HG03097 (cell line): ENCODE measurements around the gene TENM4.

Source experiments
- ATAC-seq: cut with Tn5 transposase; IDR thresholded peaks from one replicate; pipeline ENCODE4 v1.9.1; 2021; ENCODE audit not compliant: unreplicated experiment, low FRiP score

TENM4 gene

GRCh38 chr11:78789375-78789774, 651.5 kb downstream of the TENM4 start:
- ATAC-seq: no peak

- no peak for ATAC-seq
Observed at GRCh38 chr11:78788533-78788932, 652.3 kb downstream of the TENM4 start.

GRCh38 chr11:78787696-78788095, 653.1 kb downstream of the TENM4 start:
- ATAC-seq: no peak

DNA sequence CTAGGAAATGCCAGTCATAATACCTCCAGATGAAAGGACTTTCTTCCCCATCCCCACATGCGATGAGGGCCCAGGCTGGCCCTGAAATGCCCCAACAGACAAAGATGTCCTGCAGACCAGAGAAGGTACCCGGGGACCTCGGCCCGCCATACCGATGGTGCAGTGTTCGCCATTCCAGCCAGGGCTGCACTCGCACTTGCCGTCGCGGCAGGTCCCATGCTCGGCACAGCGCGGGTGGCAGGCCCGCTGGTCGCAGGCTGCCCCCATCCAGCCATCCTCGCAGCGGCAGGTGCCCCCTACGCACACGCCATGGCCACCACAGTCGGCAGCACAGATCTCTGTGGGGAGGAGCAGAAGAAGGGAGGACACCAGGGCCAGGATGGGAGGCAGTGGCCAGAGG, 654.1 kb downstream of the TENM4 start:
- ATAC-seq: no peak

DNA sequence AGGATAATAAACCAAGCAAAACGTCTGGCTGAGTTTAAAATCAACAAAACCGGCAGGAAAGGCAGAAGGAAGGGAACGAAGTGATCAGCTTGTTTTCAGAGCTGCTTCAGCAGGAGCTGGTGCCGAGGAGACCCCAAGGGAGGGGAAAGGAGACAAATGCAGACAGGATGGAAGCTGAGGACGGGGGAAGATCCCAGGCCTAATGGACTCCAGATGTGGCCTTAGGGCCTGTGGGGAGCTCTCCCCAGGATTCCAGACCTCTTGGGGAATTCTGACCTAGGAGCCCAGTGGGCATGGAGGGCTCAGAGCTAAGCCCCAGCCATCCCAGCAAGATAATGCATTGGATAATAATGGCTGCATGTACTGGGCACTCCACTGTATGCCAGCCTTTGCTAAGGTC, 654.7 kb downstream of the TENM4 start:
- no peak for ATAC-seq

DNA sequence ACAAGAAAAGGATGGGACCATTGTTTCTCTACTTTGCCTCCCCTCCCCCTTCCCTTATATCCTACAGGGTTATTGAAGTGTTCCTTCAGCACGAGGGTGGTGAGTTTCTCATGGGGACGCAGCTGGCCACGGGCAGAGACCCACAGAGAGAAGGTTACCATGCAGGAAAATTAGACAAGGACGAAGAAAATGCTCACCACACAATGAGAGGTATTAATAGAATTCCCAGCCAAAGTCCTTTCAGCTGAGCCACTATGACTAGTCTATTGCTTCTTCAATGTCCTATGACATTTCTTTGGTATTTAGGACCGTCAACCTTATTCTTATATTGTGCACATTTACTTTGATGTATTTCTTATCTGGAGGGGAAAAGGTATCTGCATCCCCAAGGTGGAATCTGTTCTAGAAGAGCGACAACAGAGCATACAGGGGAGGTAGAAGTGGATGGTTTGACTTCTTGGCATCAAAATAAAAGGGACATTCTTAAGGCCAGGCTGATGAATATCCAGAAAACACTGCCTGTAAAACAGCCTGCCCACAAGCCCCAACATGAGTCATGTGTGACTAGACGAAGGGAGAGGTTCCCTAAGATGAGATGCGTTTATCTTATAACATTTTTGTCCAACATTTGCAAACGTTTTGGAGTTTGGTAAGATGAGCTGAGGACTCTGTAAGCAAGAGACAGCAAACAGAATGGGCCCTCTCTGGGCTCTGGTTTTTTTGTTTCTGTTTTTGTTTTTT, 656.3 kb downstream of the TENM4 start:
- ATAC-seq: no peak

- ATAC-seq: no peak
Observed at GRCh38 chr11:78783846-78784245, 657.0 kb downstream of the TENM4 start.

- ATAC-seq: no peak
Observed at GRCh38 chr11:78783301-78783700, 657.5 kb downstream of the TENM4 start.

DNA sequence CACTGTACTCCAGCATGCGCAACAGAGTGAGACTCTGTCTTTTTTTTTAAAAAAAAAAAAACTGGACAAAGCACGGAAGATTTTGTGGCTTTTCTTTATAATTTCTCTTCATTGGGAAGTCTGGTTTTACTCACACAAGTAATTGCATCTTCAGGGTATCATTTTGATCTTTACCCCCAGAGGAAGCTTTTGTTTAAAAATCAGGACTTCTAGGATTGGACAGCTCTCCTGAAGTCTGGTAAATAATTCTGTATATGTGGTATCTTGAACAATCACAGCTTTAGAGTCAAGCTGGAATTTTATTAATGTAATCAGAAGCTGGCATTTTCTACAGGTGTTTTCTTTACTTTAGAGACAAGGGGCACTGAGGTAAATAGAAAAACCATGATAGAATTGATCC, 658.1 kb downstream of the TENM4 start:
- ATAC-seq: no peak

DNA sequence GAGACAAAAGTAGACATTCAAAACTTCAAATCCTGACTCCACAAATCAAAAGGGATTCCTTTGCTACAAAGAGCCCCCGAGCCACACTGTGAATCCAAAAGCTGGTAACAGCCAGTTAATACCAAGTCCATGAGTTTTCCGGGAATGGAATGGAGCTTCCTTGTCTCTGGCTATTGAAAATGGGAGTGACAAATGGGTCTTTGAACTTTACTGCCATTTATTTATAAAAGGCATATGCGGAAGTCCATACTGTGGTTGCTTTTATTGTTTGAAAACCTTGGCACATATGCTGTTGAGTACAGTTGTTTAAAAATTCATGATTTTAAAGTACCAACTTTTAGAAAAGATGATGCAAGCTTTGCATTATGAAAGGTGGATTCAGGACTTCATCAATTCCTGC, 659.9 kb downstream of the TENM4 start:
- ATAC-seq: no peak

- no peak for ATAC-seq
Observed at GRCh38 chr11:78773492-78773891, 667.3 kb downstream of the TENM4 start.

DNA sequence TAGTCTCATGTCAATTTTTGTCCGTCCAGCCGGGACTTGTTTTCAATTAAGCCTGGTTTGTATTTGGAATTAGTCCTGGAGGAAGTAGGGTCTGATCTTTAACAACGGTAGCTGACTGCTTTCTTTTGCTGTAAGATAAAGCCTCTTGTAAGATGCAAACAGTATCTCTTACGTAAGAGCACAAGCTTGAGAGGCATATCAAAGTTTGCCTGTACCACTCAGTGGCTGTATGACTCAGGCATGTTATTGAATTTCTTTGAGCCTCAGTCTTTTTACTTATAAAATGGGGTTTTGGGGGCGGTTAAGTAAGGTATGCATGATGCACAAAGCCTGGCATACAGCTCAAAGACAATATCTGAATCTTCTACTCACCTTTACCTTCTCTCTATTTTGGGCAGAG, 667.8 kb downstream of the TENM4 start:
- no peak for ATAC-seq

- no peak for ATAC-seq
Observed at GRCh38 chr11:78772186-78772585, 668.6 kb downstream of the TENM4 start.

- ATAC-seq: no peak
Observed at GRCh38 chr11:78770931-78771330, 669.9 kb downstream of the TENM4 start.

- no peak for ATAC-seq
Observed at GRCh38 chr11:78768971-78769370, 671.9 kb downstream of the TENM4 start.

DNA sequence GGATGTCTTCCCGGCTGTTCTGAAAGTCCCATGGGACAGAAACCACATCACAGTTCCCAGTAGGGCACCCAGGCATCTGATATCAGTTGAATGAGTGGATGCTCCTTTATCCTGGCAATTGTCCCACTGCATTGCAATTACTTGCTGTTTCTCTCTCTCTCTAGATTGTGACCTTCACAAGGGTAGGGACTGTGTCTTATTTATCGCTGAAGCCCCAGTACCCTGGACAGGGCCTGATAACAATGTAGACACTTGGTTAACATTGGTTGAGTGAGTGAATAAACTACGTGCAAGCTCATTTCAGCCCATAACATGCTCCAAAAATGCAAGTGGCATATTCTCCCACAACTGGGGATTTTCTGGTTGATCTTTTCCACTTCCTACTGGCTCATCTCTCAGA, 672.5 kb downstream of the TENM4 start:
- no peak for ATAC-seq

DNA sequence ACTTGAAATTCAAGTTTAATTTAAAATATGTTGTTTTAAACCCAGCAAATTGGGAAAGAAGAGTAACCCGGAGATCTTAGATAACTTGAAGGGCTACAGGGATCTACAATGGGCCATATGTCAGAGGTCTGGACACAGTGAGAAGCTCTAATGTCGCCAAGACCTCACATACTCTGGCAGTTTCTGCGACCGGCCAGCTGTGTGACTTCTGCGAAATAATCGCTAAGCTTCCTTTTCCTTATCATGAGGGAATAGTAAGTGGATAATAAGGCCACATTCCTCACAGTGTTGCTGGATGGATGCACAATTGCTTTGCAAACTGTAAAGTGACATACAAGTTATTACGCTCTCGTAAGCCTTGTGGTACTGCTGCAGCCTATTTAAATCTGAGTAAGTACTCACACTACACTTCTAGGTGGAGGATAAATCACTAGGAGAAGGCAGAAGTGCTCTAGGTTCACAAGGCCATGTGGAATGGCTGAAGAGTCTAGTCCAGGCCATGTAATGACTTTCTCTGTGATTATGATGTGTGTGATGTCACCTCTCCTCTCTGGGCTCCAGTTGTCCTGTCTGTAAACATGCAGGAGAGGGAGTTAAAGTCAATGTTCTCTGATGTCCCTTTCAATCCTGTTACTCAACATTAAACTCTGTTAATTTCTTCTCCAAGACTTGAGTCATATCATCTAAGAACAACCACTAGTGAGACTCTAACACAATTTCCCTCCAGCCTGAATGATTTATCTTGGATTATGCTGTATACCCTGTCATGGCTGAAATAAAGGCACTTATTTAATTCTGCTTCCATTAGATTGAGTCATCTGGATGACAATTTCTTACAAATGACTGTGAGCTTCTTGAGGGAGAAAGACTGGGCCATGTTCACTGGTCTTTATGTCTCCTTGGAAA, 673.5 kb downstream of the TENM4 start:
- ATAC-seq: no peak

- no peak for ATAC-seq
Observed at GRCh38 chr11:78764946-78765345, 675.9 kb downstream of the TENM4 start.

- ATAC-seq: no peak
Observed at GRCh38 chr11:78763664-78764063, 677.2 kb downstream of the TENM4 start.

DNA sequence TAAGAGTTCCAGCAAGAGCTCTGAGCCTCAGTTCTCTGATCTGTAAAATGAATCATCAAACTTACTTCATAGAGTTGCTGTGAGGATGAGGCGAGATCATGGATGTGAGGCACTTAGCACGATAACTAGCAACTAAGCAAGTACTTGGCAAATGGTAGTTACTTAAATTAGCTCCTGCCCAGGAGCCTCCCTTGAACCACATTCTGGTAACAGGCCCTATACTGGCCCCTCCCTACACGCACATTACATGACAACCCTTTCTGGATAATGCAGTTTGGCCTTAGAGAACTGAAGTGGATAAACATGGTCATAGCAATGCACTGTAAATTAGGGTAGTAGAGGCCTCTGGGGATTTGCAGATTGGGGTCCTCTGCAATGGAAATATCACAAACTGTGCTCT, 678.7 kb downstream of the TENM4 start:
- no peak for ATAC-seq

DNA sequence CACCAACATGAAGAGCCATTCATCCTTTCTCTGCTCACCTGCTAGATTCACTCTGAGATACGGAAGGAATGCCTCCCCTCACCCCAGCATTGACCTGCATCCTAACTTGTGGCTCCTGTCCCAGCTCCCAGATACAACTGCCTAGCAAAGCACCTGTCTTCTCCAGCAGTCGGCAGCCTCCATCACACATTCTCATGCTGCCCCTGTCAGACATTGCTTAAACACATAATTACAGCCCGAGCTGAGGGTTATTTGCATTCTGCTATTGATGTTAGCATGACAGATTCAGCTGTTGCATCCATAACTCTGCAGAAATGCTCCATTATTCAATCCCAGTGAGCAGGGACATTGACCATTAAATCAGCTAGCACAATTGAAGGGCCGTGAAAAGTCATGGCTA, 681.8 kb downstream of the TENM4 start:
- ATAC-seq: no peak

DNA sequence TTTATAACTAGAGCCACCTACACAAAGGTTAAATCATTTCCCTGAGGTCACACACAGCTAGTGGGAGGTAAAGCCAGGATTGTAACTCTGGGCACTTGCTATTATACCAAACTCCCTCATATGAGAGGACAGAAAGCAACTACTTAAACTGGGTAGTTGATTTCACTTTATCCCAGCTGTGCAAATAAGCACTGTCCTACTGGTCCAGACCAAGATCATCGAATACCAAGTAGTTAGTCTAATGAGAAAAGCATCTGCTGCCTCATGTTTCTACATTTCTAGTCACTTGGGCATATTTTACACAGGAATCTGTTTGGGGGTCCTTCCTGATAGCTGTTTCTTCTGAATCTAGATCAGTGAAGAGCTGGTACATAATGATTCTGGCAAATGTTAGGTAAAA, 687.5 kb downstream of the TENM4 start:
- no peak for ATAC-seq
